Epithelial cell of alveolus of lung (primary cell): ENCODE data around the gene TMEM41A. TPM values are rescaled to one million over a fixed set of nuclear protein-coding genes. Genes with fewer than 3 reads are reported as not detected.

Experiments used
- total RNA-seq: library from RNA; depleted of rRNA; stranded (reverse); fragments of >200 nt; gene quantifications from 2 replicates; pipeline ENCODE4 v1.2.1, GENCODE V29; 2015

Gene TMEM41A
- 9.7 and 10.0 TPM in 2 replicates for total RNA-seq

GRCh38 chr3:185498503-185499396 is at the start of gene TMEM41A:
Gene TMEM41A (minus strand): TSS chr3:185499035. CDS start chr3:185498961, 74 bp downstream.

Other genes starting within 250 kb of the TMEM41A start
- 4.1 and 5.0 TPM in 2 replicates for gene EHHADH, start 245.0 kb downstream of the TMEM41A start, total RNA-seq
- 18.0 and 19.3 TPM in 2 replicates for gene MAP3K13, start 135.9 kb downstream of the TMEM41A start, total RNA-seq
- gene LIPH, start 53.6 kb upstream of the TMEM41A start, total RNA-seq, result under 0.01 and 0.78 TPM in 2 replicates
- gene SENP2, start 87.3 kb upstream of the TMEM41A start, total RNA-seq, result 16.2 and 16.8 TPM in 2 replicates